ENCODE data around the gene SMC1B. TPM values are rescaled to one million over a fixed set of nuclear protein-coding genes. Genes with fewer than 3 reads are reported as not detected.
"Not testable (repeated sequence)": the region's sequence is repeated elsewhere in the genome, so short reads cannot be mapped to it uniquely, and the experiment has no call there.

SMC1B gene
- total RNA-seq, 1 donor from 2014 or later, result not detected

GRCh38 chr22:45389546-45389945, 23.9 kb downstream of the SMC1B start:
- no peak overlapping the region for H3K27ac Mint-ChIP-seq (ENCODE audit: unreplicated experiment)
- no peaks in the 10 kb centered on the region for H3K36me3 Mint-ChIP-seq (ENCODE audit: low read depth, unreplicated experiment)
- no peak overlapping the region for H3K4me3 Mint-ChIP-seq (ENCODE audit: unreplicated experiment)
- H3K27me3 Mint-ChIP-seq (ENCODE audit: unreplicated experiment), result no peaks in the 10 kb centered on the region
- DNase-seq (ENCODE audit: low spot score), result no peak
- H3K4me1 Mint-ChIP-seq (ENCODE audit: unreplicated experiment), result no peaks in the 10 kb centered on the region
- TF ChIP-seq CTCF (IDR thresholded peaks at IDR 0.05; ENCODE audit: unreplicated experiment), result no peak
- no peaks in the 10 kb centered on the region for H3K9me3 Mint-ChIP-seq (ENCODE audit: unreplicated experiment)

GRCh38 chr22:45381348-45381747, 32.1 kb downstream of the SMC1B start:
- Mint-ChIP-seq H3K27me3 (ENCODE audit: unreplicated experiment) (peaks cover 1% of the 10 kb centered on the region), H3K4me3 (ENCODE audit: unreplicated experiment) (no peak overlapping the region), H3K27ac (ENCODE audit: unreplicated experiment) (no peak overlapping the region), H3K4me1 (ENCODE audit: unreplicated experiment) (no peaks in the 10 kb centered on the region), H3K9me3 (ENCODE audit: unreplicated experiment) (no peaks in the 10 kb centered on the region), H3K36me3 (ENCODE audit: low read depth, unreplicated experiment) (no peaks in the 10 kb centered on the region)
- no peak for TF ChIP-seq CTCF (IDR thresholded peaks at IDR 0.05; ENCODE audit: unreplicated experiment)
- no peak for DNase-seq (ENCODE audit: low spot score)

- Mint-ChIP-seq H3K27me3 (ENCODE audit: unreplicated experiment) (peaks cover 1% of the 10 kb centered on the region), H3K4me3 (ENCODE audit: unreplicated experiment) (no peak overlapping the region), H3K9me3 (ENCODE audit: unreplicated experiment) (no peaks in the 10 kb centered on the region), H3K27ac (ENCODE audit: unreplicated experiment) (no peak overlapping the region), H3K4me1 (ENCODE audit: unreplicated experiment) (no peaks in the 10 kb centered on the region), H3K36me3 (ENCODE audit: low read depth, unreplicated experiment) (no peaks in the 10 kb centered on the region)
- DNase-seq (ENCODE audit: low spot score), result no peak
- no peak for TF ChIP-seq CTCF (IDR thresholded peaks at IDR 0.05; ENCODE audit: unreplicated experiment)
Observed at GRCh38 chr22:45376703-45377102, 36.7 kb downstream of the SMC1B start.

GRCh38 chr22:45376009-45376408, 37.4 kb downstream of the SMC1B start:
- TF ChIP-seq CTCF (IDR thresholded peaks at IDR 0.05; ENCODE audit: unreplicated experiment), result no peak
- Mint-ChIP-seq H3K9me3 (ENCODE audit: unreplicated experiment) (no peaks in the 10 kb centered on the region), H3K36me3 (ENCODE audit: low read depth, unreplicated experiment) (no peaks in the 10 kb centered on the region), H3K27me3 (ENCODE audit: unreplicated experiment) (peaks cover 1% of the 10 kb centered on the region), H3K27ac (ENCODE audit: unreplicated experiment) (no peak overlapping the region), H3K4me3 (ENCODE audit: unreplicated experiment) (no peak overlapping the region), H3K4me1 (ENCODE audit: unreplicated experiment) (no peaks in the 10 kb centered on the region)
- DNase-seq (ENCODE audit: low spot score), result no peak

- H3K4me3 Mint-ChIP-seq (ENCODE audit: unreplicated experiment); H3K27me3 Mint-ChIP-seq (ENCODE audit: unreplicated experiment); DNase-seq (ENCODE audit: low spot score); H3K36me3 Mint-ChIP-seq (ENCODE audit: low read depth, unreplicated experiment); H3K27ac Mint-ChIP-seq (ENCODE audit: unreplicated experiment); H3K9me3 Mint-ChIP-seq (ENCODE audit: unreplicated experiment); H3K4me1 Mint-ChIP-seq (ENCODE audit: unreplicated experiment): not testable (repeated sequence)
Observed at GRCh38 chr22:45373592-45373991, 39.8 kb downstream of the SMC1B start.

- DNase-seq (ENCODE audit: low spot score), result no peak
- no peaks in the 10 kb centered on the region for H3K9me3 Mint-ChIP-seq (ENCODE audit: unreplicated experiment)
- no peak for TF ChIP-seq CTCF (IDR thresholded peaks at IDR 0.05; ENCODE audit: unreplicated experiment)
- H3K4me1 Mint-ChIP-seq (ENCODE audit: unreplicated experiment), result no peaks in the 10 kb centered on the region
- H3K27me3 Mint-ChIP-seq (ENCODE audit: unreplicated experiment), result peaks cover 1% of the 10 kb centered on the region
- no peaks in the 10 kb centered on the region for H3K36me3 Mint-ChIP-seq (ENCODE audit: low read depth, unreplicated experiment)
- H3K27ac Mint-ChIP-seq (ENCODE audit: unreplicated experiment), result no peak overlapping the region
- H3K4me3 Mint-ChIP-seq (ENCODE audit: unreplicated experiment), result no peak overlapping the region
Observed at GRCh38 chr22:45366713-45367112, 46.7 kb downstream of the SMC1B start.

Measured in endothelial cell (in vitro differentiated cells).